HG03378 (cell line): ENCODE measurements around the gene CCNJL.

Source experiments
- ATAC-seq: cut with Tn5 transposase; IDR thresholded peaks from one replicate; pipeline ENCODE4 v1.9.1; 2021; ENCODE audit warnings: mild to moderate bottlenecking, moderate library complexity; ENCODE audit not compliant: unreplicated experiment

CCNJL gene

DNA sequence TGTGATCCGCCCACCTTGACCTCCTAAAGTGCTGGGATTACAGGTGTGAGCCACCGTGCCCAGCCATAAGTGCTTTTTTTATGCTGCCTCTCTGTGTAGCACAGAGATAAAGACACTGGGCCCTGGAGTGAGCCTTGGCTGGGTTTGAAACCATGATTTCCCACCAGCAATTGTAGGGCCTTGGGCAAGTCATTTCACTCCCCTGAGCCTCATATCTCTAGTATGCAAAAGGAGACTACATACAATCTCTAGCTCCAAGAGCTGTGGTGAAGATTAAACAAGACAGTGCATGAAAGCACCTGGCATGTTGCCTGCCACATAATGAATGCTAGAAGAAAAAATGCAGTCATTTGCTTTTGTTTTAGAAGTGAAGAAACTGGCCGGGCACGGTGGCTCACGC lies 79.1 kb downstream of the CCNJL start:
- no peak for ATAC-seq

DNA sequence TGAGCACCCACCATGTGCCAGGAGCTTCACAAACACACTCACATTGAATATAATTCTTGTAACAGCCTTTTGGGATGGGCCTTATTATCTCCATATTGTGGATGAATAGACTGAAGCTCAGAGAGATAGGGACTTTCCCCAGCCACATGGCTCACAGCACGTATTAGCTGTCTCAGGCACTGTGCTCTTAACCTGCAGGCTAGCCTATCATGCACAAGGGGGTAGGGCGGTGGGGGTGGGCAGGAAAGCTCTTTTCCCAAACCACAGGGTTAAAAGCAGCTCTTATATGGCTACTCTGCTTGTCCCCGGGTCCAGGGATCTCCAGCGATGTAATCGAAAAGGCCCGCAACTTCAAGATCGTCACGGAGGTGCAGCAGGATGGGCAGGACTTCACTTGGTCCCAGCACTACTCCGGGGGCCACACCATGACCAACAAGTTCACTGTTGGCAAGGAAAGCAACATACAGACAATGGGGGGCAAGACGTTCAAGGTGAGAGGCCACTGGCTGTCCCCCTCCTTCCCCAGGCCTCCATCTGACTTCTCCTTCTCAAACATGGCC lies 80.5 kb downstream of the CCNJL start:
- ATAC-seq: peak; percentile 38

DNA sequence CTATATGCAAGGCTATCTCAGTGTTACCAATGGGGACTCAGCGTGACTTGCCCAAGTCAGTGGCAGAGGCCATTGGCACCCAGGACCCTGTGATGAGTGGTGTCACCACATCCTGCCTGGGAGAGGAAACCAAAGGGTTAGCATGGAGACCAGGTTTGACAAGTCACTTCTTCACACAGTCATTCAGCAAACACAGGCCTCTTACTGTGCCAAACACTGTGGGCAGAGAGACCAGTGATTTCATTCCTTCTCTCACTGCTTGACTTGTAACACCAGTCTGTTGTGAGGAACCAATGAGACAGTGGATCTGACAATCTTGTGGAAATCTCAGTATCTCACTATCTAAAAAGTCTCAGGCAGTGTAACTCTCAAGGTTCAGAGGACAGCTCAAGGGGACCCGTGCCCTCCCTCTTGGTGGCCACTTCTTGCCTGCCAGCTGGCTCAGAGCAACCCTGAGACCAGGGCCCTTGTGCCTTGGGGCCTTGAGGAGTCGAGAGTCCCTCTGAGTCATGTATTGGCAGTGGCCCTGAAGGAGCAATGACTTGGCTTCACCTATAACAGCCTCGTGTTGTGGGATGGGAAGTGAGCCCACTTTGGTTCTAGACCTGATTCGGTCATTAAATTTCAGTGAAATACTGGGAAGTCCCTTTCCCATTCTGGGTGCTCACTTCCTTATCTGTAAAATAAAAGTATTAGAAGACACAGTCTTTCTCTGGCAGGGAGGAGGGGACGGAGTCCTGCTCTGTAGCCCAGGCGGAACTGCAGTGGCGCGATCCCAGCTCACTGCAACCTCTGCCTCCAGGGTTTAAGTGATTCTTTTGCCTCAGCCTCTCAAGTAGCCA lies 81.5 kb downstream of the CCNJL start:
- ATAC-seq: peak; percentile 56

DNA sequence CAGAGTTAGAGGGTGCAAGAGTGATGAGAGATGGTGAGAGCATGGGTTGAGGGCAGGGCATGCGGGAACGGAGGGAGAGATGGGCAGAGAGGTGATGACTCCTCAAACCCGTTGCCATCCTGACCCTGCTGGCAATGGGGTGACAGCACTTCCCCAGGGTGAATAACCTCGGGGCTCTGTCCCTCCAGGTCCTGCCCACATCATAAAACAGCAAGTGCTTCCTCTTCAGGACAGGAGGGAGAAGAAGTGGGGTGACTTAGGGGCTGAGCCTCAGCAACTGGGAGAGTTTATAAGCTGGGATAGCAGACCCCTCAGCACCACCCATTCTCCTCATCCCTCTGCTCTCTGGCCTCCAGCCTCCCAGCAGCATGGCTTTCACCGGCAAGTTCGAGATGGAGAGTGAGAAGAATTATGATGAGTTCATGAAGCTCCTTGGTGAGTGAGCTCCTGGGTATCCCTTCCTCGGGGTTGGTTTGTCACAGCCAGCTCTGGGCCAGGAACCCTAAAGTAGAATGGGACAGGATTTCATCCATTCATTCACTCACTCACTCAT lies 83.1 kb downstream of the CCNJL start, which contains the start of gene FABP6:
Gene FABP6 (plus strand): TSS at position 317 of the 553 bp plus-strand sequence. CDS start 52 bp downstream, at position 369.
- ATAC-seq: no peak

DNA sequence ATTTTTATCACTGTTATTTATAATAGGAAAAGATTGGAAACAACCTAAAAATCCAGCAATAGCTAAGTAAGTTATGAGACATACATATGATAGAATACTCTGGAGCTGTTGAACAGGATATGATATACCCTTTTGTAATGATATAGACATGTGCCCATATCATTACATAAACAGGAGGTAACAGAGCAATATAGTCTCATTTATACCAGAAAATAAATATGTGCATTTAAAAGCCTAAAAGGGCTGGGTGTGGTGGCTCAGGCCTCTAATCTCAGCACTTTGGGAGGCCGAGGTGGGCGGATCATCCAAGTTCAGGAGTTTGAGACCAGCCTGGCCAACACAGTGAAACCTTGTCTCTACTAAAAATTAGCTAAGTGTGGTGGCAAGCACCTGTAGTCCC lies 85.4 kb downstream of the CCNJL start:
- ATAC-seq: no peak

DNA sequence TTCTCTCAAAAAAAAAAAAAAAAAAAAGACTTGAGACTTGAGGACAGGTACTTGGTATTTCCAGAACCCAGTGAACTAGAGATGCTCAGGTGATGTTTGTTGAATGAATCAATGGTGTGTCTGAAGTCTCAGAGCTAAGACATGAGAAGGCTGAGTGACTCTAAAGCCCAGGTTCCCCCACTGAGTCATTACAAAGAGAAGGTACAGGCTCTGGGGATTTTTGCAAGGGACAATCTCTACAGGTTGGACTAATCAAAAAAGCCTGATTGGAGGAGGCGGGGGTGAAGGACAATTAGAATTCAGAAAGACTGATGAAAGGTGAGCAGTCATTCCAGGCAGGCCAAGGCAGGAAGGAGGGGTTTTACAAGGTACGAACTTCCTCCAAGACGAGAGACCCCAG lies 91.3 kb downstream of the CCNJL start:
- no peak for ATAC-seq

DNA sequence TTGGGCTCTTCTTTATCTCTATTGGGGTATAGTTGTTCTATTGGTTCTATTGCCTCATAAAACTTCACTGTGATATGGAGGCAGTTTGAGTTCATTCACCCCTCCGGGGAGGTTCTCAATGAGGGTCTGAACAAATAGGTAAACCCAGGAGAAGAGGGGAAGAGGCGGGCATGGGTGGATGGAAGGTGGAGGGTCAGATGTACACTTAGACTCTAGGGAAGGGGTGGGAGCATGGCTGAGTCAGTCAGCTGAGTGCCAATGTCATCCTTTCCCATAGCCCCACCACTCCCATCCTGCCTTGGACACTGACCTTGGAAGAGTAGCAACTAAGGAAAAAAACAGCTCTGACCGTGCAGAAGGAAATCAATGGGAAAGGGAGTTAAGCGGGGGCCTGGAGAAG lies 93.0 kb downstream of the CCNJL start:
- no peak for ATAC-seq

DNA sequence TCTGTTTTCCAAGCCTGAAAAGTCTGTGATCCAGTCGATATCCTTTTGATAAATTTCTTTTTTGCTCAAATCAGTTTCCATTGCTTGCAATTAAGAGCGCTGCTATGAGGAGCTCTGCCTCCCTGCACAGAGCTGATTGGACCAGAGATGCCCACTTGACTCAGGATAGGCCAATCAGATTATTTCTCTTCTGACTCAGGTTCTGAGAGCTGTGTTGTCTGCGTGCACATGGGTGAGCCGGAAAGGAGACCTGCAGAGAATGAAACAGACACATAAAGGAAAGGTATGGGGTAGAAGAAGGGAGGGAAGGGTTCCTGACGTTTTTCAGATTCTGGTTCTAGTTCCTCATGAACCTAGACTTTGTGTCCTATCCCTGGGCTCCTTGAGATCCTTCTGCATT lies 98.8 kb downstream of the CCNJL start:
- no peak for ATAC-seq

DNA sequence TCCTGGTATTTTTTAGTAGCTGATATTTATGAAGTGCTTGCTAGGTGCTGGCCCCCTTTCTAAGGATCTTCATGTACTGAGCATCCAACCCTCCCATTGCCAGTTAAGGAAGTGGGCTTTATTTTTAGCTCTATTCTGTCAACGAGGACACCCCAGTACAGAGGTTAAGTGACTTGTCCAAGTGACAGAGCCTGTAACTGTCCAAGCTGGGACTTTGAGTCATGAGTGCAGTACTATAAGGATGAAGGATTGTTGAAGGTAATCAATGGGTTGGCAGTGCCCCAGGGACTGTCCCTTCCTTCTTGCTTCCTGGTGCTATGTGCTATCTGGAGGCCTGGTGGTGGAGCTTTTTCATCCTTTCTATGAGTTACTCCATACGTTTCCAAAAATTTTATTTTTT lies 101.0 kb downstream of the CCNJL start:
- no peak for ATAC-seq

DNA sequence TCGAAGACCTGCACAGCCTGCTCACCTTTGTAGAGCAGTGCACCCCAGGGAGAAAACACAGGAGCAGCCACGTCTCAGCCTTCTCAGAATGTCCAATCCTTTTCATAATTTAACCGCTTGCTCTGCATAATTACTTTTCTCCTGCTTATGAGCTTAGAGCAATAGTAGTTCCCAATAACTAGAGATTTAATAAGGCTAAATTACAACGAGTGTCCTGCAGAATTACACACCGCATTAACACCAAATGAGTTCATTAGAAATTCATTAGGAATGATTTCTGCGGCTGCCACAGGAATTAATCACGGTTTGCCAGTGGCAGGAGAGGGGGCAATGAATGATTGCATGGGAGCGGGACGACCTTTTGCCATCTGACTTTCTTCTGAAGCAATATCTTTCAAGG lies 101.8 kb downstream of the CCNJL start:
- ATAC-seq: no peak

DNA sequence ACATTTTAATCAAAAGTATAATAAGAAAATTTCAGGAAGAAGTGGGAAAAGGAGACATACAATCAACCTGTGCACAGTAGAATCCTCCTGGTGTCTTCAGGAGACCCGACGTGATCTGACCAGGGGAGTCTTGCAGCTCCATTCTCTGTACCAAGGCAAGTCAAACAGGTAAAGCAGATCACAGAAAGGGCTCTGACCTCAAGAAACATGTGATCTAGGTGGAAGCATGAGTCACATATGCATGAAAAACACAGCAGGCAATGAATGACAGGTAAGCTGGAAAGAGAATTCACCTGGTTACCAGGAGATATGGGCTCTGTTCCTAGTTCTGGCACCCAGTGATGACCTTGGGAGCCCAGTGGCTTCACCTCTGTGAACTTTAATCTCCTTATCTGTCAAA lies 102.4 kb downstream of the CCNJL start:
- ATAC-seq: no peak

DNA sequence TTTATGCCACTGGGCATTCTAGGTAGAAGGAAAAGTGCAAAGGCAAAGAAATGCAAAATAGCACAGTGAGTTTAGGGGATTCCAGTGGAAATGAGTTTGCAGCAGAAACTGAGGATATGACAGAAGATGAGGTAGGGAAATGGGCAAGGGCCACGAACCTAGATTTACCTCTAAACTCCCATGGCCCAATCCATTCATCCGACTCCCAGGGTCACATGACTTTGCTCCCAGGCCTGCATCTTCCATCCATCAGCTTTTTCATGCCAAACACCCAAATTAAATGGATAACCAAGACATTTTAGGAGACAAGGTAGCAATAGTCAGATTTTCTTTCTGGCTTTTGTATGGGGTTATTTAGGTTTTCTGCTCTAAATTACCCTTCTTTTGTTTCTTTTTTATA lies 105.3 kb downstream of the CCNJL start:
- no peak for ATAC-seq
